Sigmoid colon (tissue), 4 donors: ENCODE results near the gene ZDHHC4.

Experiments
- CTCF ChIP-seq, 4 experiments: fragments of 450-650 bp in 3 of 4; fragments of 200-600 bp in 1 of 4; IDR thresholded peaks; one replicate each; pipeline ENCODE4 v1.5.1; 2016 to 2019; ENCODE audit warnings: antibody characterized with exemption in 4 of 4, mild to moderate bottlenecking in 3 of 4, moderate library complexity in 2 of 4
- EP300 ChIP-seq, 4 donors: sonication (generic); formaldehyde crosslinking; IDR thresholded peaks; one replicate each; pipeline ENCODE4 v1.6.1; 2017; ENCODE audit warnings: antibody characterized with exemption in 4 of 4
- POLR2A ChIP-seq, 2 donors: fragments of 450-650 bp; IDR thresholded peaks; one replicate each; pipeline ENCODE4 v1.6.1; 2016; ENCODE audit warnings: antibody characterized with exemption in 2 of 2, mild to moderate bottlenecking in 2 of 2, moderate library complexity in 2 of 2
- POLR2AphosphoS5 ChIP-seq, 4 donors: sonication (generic); formaldehyde crosslinking; IDR thresholded peaks; one replicate each; pipeline ENCODE4 v1.6.1; 2017; ENCODE audit warnings: antibody characterized with exemption in 4 of 4

GRCh38 chr7:6588566-6588965 lies 11.3 kb downstream of the ZDHHC4 start:
- no peak for TF ChIP-seq CTCF (IDR thresholded peaks at IDR 0.05)
- TF ChIP-seq POLR2A (IDR thresholded peaks at IDR 0.05), result no peak
- TF ChIP-seq POLR2AphosphoS5 (IDR thresholded peaks at IDR 0.05), result no peak
- TF ChIP-seq EP300 (IDR thresholded peaks at IDR 0.05), result no peak
